Lung microvascular endothelial cell (primary cell): ENCODE measurements around the gene IER5L. TPM values are rescaled to one million over a fixed set of nuclear protein-coding genes. Genes with fewer than 3 reads are reported as not detected.

Experiments used
- DNase-seq, 2 donors: peaks; one replicate each; pipeline versions ENCODE4 v3.0.0 to v3.0.0-alpha.2; 2010; ENCODE audit warnings: low read depth in 2 of 2
- total RNA-seq: library from RNA; depleted of rRNA; stranded (reverse); fragments of >200 nt; gene quantifications from 2 replicates; pipeline ENCODE4 v1.2.1, GENCODE V29; 2014

The IER5L gene
- total RNA-seq, 1 donor from 2014 or later = 20.4 TPM

DNA sequence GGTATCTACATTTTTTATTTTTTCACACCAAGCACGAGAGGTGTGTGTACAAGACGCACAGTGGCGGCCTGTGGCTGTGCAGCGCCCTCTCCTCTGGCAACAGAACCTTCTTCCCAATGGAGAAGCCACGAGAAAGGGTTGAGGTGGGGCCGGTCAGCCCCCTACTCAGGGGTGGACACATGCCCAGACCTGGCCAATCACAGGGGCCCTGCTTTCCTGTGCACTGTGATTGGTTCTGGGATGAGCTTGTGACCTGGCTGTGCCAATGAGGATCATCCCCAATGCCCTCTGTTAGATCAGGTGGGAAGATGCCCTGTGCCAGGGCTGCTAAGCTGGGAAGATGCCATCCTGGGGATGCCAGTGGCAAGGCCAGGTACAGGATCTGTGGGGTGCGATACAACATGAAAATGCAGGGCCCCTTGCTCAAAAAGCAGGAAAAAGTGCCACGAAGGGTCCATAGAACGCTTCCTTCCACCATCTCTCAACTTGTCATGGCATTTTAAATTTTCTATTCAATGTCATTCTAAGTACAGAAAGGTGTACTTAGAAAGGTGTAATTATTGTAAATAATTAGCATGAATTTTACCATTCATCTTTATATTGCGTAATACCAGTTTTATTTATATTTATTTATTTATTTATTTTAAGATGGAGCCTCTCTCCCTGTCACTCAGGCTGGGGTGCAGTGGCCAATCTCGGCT lies 15.4 kb downstream of the IER5L start:
- DNase-seq = no peak

- DNase-seq = no peak
Observed at GRCh38 chr9:129161534-129161837, 16.6 kb downstream of the IER5L start.

GRCh38 chr9:129160712-129161533 lies 17.1 kb downstream of the IER5L start:
- no peak for DNase-seq

GRCh38 chr9:129156163-129156562 lies 21.9 kb downstream of the IER5L start:
- DNase-seq = no peak

- no peak for DNase-seq
Observed at GRCh38 chr9:129154866-129155477, 23.1 kb downstream of the IER5L start.

DNA sequence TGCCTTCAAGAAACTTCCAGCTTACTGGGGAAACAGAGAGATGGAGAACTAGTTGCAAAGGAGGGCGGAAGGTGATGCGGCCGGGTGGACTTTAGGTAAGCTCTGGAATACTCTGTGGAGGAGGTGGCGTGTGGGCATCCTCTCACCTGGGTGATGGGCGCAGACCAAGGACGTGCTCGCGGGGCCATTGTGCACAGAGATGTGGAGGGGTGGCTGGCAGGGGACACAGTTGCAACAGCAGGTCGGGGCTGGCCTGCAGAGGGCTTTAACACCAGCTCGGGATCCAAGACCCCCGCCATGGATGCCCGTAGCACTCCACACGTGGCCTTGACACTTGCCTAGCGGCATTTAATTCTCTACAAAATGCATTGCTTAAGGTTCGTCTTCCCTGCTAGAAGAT lies 26.6 kb downstream of the IER5L start:
- no peak for DNase-seq

DNA sequence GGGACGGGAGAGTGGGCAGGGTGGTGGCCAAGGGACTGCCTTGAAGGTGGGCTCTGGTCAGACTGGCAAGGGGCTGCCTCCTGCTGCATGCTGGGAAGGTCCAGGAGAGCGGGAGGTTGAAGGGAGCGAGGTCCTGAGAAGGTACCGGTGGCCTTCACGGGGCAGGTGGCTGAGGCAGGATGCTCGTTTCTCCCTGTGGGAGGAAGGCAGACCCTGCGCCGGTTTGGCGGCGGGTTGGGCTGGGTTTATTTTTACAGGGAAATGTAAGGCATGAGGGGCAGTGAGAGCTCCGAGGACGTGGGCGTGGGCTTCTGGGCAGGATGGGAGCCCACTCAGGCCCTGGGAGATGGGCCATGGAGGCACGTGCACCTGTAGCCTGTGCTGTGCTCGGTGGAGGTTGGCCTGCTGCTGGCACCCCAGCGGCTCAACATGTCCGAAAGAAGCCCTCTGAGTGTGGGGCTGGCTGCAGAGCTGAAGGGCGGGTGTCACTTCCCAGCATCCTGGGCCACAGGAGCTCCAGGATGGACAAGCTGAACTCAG lies 27.3 kb downstream of the IER5L start:
- no peak for DNase-seq

DNA sequence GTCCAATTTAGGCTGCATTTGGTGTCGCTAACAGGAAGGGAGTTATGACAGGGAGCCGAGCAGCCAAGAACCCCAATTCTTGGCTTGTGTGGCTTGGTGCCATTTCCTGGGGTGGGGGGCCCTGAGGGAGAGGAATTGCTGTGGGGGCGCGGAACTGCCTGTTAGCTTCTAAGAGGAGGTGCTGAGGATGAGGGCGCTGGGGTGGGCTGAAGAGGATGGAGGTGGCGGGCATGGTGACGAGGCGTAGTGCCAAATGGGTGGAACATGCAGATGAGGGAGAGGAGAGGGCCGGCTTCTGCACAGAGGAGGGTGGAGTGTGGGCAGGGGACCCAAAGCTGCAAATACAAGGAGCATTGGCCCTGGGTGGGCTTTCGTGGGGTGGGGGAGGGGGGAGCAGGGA lies 27.9 kb downstream of the IER5L start:
- DNase-seq = no peak

DNA sequence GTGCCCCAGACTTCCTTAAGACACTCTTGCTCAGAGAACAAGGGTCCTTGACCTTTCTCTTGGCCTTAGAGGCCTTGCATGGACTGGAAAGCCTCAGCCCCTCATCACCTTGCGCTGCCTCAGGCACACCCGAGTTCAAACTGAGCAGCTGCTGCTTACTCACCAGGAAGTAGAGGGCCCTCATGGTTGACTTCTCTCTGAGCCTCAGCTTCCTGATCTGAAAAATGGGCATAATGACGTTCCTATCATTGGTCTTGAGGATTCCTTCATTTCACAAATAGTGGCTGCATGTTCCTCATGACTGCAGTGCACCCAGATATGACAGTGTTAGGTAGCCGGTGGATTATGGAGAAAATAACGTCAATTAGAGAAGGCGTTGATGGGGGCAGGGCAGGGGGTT lies 28.6 kb downstream of the IER5L start:
- no peak for DNase-seq

DNA sequence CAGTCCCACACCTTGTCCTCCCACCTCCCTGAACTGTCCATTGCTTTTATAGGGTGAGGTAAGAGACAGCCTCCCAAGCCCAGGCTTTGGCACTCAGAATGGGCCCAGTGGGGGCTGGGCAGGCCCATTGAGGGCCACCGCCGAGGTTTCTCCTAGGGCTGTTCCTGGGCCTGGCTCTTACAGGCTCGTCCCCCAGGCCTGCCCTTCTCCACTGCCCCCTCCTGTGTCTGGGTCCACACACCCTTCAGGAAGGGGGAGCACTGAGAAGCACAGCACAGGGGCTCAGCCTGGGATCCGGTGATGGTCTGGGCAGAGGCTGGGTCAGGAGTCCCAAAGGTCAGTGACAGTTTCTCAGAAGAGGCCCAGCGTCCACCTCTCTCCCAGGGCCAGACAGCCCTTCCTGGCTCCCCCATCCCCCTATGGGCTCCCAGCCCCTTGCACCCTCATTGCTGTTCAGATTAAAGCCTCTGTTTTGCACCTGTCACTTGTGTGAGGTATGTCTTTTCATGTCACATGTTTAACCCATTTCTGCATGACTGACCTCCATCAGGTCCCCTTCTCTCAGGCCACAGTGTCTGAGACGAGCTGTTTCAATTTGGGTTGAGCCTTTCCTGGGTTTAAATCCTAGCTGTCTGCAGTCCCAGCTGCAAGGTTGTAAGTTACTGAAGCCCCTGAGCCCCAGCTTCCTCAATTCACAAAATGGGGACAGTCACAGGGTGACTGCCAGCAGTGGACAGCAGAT lies 29.4 kb downstream of the IER5L start:
- no peak for DNase-seq

DNA sequence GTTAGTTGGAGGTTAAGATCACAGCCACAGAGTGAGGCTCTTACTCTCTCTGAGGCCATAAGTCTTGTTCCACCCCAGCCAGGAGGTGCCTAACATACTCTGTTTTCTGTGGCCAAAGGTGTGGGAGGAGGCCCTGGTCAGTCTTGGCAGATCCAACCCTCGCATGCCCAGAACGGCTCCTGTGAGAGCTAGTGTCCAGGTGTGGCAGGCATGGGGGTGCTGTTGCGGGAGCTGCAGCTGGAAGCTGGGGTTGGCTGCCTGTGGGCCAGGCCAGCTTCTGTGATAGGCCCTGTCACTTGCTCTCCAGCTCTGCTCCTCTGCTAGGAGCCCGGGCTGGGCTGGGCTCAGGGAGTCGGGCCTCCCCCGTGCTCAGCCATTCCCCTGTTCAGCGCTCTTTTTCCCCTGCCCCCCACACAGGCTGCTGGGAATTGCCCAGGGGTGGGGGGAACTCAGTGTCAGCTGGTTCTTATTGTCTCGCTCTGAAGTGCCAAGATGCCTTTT lies 31.6 kb downstream of the IER5L start:
- peak in 1 of 2 donors; percentile 29 for DNase-seq

- DNase-seq = peak in 1 of 2 donors; percentile 66
Observed at GRCh38 chr9:129145841-129146292, 32.2 kb downstream of the IER5L start.

DNA sequence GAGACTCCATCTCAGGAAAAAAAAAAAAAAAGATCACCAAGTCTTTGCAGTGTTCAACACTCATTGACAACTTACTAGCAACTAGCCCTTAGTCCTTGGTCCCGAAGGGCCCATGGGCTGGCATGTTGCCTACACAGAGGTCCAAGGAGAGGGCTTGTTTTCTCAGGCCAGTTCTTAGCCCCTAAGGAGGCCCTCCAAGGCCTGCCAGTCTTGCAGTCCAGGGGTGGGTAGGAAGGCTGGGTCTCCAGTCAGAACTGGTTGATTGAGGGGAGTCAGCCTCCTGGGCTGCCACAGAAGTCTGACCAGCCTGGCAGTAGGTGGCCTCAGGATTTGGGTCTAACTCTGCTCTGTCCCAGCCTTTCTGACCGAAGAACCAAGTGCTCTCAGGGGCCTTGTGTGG lies 32.7 kb downstream of the IER5L start:
- DNase-seq = no peak

GRCh38 chr9:129143031-129143927 lies 34.8 kb downstream of the IER5L start:
- peak; percentile 93 to 95 for DNase-seq

- no peak for DNase-seq
Observed at GRCh38 chr9:129142138-129142935, 35.7 kb downstream of the IER5L start.

DNA sequence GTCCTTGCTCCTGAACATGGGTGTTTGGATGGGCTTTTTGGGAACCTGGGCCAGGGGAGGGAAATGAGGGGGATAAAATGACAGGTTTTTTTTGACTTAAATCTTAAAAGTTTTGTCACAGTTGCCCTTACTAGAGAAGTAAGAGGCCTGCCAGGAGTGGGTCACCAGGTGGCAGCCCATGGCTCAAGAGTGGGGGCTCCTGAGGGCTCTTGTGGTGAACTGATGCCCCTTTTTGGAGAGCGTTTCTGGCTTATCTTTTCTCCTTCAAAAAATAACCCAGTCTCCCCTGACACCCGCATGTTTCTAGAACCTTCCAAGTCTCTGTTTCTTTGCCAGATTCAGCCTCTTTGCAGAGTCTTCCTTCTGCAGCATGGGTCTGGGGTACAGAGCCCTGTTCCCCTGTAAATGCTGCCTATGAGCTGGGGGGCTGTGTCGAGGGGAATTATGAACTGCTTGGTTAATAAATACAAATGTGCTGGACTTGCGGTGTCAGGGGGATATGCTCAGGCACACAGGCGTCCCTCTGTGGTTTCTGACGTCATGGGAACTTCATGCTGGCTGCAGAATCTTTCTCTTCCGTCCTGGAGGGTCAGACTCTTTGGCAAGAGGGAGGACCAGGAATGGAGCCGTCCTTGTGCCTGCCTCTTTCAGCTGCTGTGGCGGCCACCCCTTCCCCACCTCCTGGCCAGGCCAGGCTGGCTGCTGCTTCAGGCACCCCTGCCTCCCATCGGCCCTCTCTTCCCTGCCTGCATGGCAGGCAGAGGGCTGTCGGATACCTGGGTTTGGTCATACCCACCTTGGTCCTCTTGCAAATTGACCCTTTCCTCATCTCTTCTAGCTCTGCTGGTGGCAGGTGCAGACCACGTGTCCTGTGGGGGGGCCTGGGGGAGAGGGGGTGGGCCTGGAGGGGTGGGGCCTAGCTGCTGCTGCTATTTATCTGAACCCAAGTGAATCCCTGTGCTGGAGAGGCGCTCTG lies 36.7 kb downstream of the IER5L start:
- DNase-seq = peak; percentile 85 to 91

- peak; percentile 53 to 60 for DNase-seq
Observed at GRCh38 chr9:129140397-129141065, 37.5 kb downstream of the IER5L start.

DNA sequence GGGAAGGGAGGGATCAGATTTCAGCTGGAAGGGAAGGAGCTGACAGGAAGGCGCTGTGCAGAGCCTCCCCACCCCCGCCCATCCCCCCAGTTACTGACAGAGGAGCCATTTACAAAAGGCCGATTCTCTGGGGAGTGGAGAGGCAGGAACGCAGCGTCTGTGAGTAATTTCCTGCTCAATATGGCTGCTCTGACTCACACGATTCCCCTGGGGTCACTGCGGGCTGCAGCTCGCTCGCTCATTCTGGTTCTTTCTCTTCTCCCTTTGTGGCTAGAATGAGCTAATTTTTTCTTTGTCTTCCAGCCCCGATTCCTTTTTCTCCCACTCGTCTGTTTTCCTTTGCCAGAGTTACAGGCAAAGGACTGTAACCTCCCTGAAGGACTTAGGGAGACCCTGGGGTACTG lies 38.1 kb downstream of the IER5L start:
- DNase-seq = peak; percentile 99 to 100
